Heart left ventricle (tissue), 16 donors: ENCODE results near the gene ERBB2. TPM values are rescaled to one million over a fixed set of nuclear protein-coding genes. Genes with fewer than 3 reads are reported as not detected.

Experiments used
- ATAC-seq, 4 donors: fragments of 200-7000 bp; cut with Tn5 transposase; one replicate each; pipeline ENCODE4 v1.9.1; 2020 to 2022; ENCODE audit warnings: moderate library complexity in 4 of 4, mild to moderate bottlenecking in 3 of 4, moderate number of reproducible peaks in 1 of 4
- DNase-seq, 5 donors: peaks; one replicate each; pipeline ENCODE4 v3.0.0-alpha.2; 2020
- H3K27ac ChIP-seq, 12 donors: fragments of 200-600 bp; sonication (generic) in 4 of 12; one replicate each; pipeline versions ENCODE4 v1.5.0 to v1.8.0; 2016 to 2022; ENCODE audit warnings: mild to moderate bottlenecking in 2 of 12
- H3K27me3 ChIP-seq, 9 donors: fragments of 200-600 bp; sonication (generic) in 2 of 9; one replicate each; pipeline versions ENCODE4 v1.5.1 to v1.8.0; 2016 to 2022; ENCODE audit warnings: mild to moderate bottlenecking in 3 of 9
- H3K36me3 ChIP-seq, 9 donors: fragments of 200-600 bp; sonication (generic) in 2 of 9; one replicate each; pipeline versions ENCODE4 v1.5.0 to v1.8.0; 2018 to 2022; ENCODE audit warnings: mild to moderate bottlenecking in 2 of 9
- H3K4me1 ChIP-seq, 12 donors: fragments of 200-600 bp; sonication (generic) in 4 of 12; one replicate each; pipeline versions ENCODE4 v1.5.0 to v1.8.0; 2016 to 2022; ENCODE audit warnings: mild to moderate bottlenecking in 3 of 12
- H3K4me3 ChIP-seq, 12 donors: fragments of 200-600 bp; sonication (generic) in 4 of 12; one replicate each; pipeline versions ENCODE4 v1.5.0 to v1.8.0; 2017 to 2022; ENCODE audit warnings: mild to moderate bottlenecking in 9 of 12, moderate library complexity in 4 of 12
- H3K9me3 ChIP-seq, 12 donors: fragments of 200-600 bp; sonication (generic) in 4 of 12; one replicate each; pipeline versions ENCODE4 v1.5.0 to v1.8.0; 2016 to 2022; ENCODE audit warnings: mild to moderate bottlenecking in 1 of 12
- POLR2A ChIP-seq, 2 donors: fragments of 450-650 bp; IDR thresholded peaks; one replicate each; pipeline ENCODE4 v1.6.1; 2017; ENCODE audit warnings: antibody characterized with exemption in 2 of 2, mild to moderate bottlenecking in 2 of 2, moderate library complexity in 2 of 2
- WGBS, 4 donors: extraction: QIAGEN DNeasy Blood & Tissue Kit in 2 of 4; methylation state at CpG; one replicate each; pipeline versions ENCODE4 v1.1.5 to v1.1.7; 2013 to 2018; 5-methylcytosine and 5-hydroxymethylcytosine counted together
- intact Hi-C, 10 donors: fragments of 100-400 bp; cut with DNase I; formaldehyde crosslinking; loops; one replicate each; pipeline versions ENCODE4 v1.11.1 to v1.14.2; 2022
- polyA plus RNA-seq, 2 donors: library from polyadenylated mRNA; stranded (reverse); fragments of 200-250 nt; gene quantifications; one replicate each; pipeline ENCODE4 v1.2.3, GENCODE V29; 2013
- total RNA-seq, 9 donors: library from RNA; depleted of rRNA in 2 of 9; stranded (reverse); fragments of >200 nt in 2 of 9; fragmentation: NEBNext Ultra II Directional in 3 of 9; extraction: Animal tissue kit (Norgen Biotek cat#: 25700) in 3 of 9; gene quantifications; one replicate each; pipeline versions ENCODE4 v1.1.0 to v1.2.4, GENCODE V29; 2016 to 2023
- TF ChIP-seq, protein P1 (sequence below), 12 donors: fragments of 200-600 bp; sonication (generic) in 4 of 12; IDR thresholded peaks; one replicate each; pipeline versions ENCODE4 v1.5.0 to v1.8.0; 2018 to 2022; ENCODE audit warnings: antibody characterized with exemption in 12 of 12, mild to moderate bottlenecking in 5 of 12
- donor health status: ischemic (EF 13 %, LVEDD 7.1; RV severe dilation, severe dysfunction).
- donor health status: healthy with polysubstance abuse.
- donor health status: DM: no; HTN: yes; CAD: no.
- donor health status: DM: no; HTN: no; CAD: no.
- donor health status: ischemic (EF 25% LVEDD 6.9; RV normal size, moderate dysfunction).
- donor health status: ischemic (EF 25% LVEDD 5.7; RV mildly dilated, moderate dysfunction).
- donor health status: healthy.
- donor health status: DM: yes; HTN: yes; CAD: no.
- donor health status: ischemic (EF 35%, LVEDD 5.7; RV mildly dilated, moderate dysfunction).
- donor health status: nonischemic (EF 11% LVEDD 7.7; RV severe dilation, severe dysfunction).
- donor health status: DM: yes; HTN: yes; CAD: no.
- donor health status: PGD.
- donor health status: ischemic (EF 29% LVEDD 5.4; RV normal size, mild dysfunction).
- donor health status: nonischemic (EF 23%, LVEDD 6.1; RV moderate dilation, normal function).

Gene ERBB2
- total and polyA plus RNA-seq, 11 donors: 29.7 to 95.1 (median 77.4) TPM

DNA sequence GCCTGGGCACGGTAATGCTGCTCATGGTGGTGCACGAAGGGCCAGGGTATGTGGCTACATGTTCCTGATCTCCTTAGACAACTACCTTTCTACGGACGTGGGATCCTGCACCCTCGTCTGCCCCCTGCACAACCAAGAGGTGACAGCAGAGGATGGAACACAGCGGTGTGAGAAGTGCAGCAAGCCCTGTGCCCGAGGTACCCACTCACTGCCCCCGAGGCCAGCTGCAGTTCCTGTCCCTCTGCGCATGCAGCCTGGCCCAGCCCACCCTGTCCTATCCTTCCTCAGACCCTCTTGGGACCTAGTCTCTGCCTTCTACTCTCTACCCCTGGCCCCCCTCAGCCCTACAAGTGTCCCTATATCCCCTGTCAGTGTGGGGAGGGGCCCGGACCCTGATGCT, 12.0 kb downstream of the ERBB2 start:
- TF ChIP-seq POLR2A (IDR thresholded peaks at IDR 0.05): no peak
- TF ChIP-seq, protein P1, sequence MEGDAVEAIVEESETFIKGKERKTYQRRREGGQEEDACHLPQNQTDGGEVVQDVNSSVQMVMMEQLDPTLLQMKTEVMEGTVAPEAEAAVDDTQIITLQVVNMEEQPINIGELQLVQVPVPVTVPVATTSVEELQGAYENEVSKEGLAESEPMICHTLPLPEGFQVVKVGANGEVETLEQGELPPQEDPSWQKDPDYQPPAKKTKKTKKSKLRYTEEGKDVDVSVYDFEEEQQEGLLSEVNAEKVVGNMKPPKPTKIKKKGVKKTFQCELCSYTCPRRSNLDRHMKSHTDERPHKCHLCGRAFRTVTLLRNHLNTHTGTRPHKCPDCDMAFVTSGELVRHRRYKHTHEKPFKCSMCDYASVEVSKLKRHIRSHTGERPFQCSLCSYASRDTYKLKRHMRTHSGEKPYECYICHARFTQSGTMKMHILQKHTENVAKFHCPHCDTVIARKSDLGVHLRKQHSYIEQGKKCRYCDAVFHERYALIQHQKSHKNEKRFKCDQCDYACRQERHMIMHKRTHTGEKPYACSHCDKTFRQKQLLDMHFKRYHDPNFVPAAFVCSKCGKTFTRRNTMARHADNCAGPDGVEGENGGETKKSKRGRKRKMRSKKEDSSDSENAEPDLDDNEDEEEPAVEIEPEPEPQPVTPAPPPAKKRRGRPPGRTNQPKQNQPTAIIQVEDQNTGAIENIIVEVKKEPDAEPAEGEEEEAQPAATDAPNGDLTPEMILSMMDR (IDR thresholded peaks at IDR 0.05): no peak
- intact Hi-C loops: no loop called here
- H3K27ac ChIP-seq: no peak overlapping the region
- peaks cover 0 to 16% (median 4%) of the 10 kb centered on the region in 12 donors for H3K4me1 ChIP-seq
- no peaks in the 10 kb centered on the region for H3K9me3 ChIP-seq
- WGBS, 4 donors: 88 to 89% (median 89%) methylated on average over 10 of the region's 10 CpGs
- peaks cover 0 to 95% (median 89%) of the 10 kb centered on the region in 9 donors for H3K36me3 ChIP-seq
- H3K4me3 ChIP-seq: no peak overlapping the region
- H3K27me3 ChIP-seq: no peaks in the 10 kb centered on the region
- ATAC-seq (no peak), DNase-seq (peak in 1 of 5 donors; percentile 26)

DNA sequence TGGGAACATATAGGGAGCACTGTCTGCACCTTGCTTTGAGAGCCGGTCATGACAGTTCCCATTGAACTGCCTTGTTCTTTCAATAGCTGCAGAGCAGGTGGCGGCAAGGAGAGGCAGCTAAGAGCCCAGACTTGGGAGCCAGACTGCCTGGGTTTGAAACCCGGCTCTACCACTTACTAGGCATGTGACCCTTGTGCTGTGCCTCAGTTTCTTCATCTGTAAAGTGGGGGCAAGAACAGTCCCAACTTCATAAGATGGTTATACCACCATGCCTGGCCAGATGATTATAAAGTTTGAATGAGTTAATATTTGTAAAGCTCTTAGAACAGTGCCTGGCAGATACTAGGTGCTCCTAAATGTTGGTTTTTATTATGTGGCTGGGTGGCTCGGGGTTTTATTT, 14.4 kb downstream of the ERBB2 start:
- intact Hi-C loops: no loop called here
- H3K27ac ChIP-seq: no peak overlapping the region

DNA sequence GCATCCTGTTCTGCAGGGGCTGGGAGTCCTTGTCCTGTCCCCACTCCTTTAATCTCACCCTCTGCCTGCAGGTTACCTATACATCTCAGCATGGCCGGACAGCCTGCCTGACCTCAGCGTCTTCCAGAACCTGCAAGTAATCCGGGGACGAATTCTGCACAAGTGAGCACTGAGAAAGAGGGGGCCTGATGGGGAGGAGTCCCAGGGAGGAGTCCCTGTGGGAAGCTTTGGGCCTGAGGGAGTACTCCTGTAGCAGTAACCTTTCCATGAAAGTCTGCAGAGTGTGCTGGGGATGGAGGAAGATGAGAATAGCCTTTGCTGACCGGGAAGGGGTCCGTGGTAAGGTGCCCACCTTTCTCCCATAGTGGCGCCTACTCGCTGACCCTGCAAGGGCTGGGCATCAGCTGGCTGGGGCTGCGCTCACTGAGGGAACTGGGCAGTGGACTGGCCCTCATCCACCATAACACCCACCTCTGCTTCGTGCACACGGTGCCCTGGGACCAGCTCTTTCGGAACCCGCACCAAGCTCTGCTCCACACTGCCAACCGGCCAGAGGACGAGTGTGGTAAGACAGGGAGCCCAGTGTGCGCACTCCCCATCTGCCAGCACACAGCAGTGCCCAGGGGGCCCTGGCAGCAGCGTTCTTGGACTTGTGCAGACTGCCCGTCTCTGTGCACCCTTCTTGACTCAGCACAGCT, 15.7 kb downstream of the ERBB2 start:
- TF ChIP-seq, protein P1 (IDR thresholded peaks at IDR 0.05): no peak
- no peak for TF ChIP-seq POLR2A (IDR thresholded peaks at IDR 0.05)
- no peak overlapping the region for H3K4me3 ChIP-seq
- peak overlapping the region in 3 of 12 donors; percentile 23 to 60 (median 51) for H3K27ac ChIP-seq
- no peaks in the 10 kb centered on the region for H3K27me3 ChIP-seq
- intact Hi-C loops: no loop called here
- no peak for DNase-seq
- peaks cover 0 to 17% (median 4%) of the 10 kb centered on the region in 12 donors for H3K4me1 ChIP-seq
- H3K9me3 ChIP-seq: no peaks in the 10 kb centered on the region
- WGBS, 4 donors: 85 to 93% (median 91%) methylated on average over 13 to 18 of the region's 18 CpGs
- H3K36me3 ChIP-seq: peaks cover 0 to 96% (median 74%) of the 10 kb centered on the region in 9 donors
- peak in 1 of 4 donors; percentile 18 for ATAC-seq

More for the DNA sequence above, 14.4 kb downstream of the ERBB2 start:
- DNase-seq (no peak), ATAC-seq (no peak)
- 86 to 98% (median 94%) methylated on average over 4 of the region's 4 CpGs for WGBS, 4 donors
- Histone ChIP-seq H3K36me3 (peaks cover 0 to 95% (median 74%) of the 10 kb centered on the region in 9 donors), H3K4me1 (peaks cover 0 to 17% (median 4%) of the 10 kb centered on the region in 12 donors), H3K9me3 (no peaks in the 10 kb centered on the region), H3K27me3 (no peaks in the 10 kb centered on the region), H3K4me3 (no peak overlapping the region)
- TF ChIP-seq, protein P1 (IDR thresholded peaks at IDR 0.05): no peak
- no peak for TF ChIP-seq POLR2A (IDR thresholded peaks at IDR 0.05)

DNA sequence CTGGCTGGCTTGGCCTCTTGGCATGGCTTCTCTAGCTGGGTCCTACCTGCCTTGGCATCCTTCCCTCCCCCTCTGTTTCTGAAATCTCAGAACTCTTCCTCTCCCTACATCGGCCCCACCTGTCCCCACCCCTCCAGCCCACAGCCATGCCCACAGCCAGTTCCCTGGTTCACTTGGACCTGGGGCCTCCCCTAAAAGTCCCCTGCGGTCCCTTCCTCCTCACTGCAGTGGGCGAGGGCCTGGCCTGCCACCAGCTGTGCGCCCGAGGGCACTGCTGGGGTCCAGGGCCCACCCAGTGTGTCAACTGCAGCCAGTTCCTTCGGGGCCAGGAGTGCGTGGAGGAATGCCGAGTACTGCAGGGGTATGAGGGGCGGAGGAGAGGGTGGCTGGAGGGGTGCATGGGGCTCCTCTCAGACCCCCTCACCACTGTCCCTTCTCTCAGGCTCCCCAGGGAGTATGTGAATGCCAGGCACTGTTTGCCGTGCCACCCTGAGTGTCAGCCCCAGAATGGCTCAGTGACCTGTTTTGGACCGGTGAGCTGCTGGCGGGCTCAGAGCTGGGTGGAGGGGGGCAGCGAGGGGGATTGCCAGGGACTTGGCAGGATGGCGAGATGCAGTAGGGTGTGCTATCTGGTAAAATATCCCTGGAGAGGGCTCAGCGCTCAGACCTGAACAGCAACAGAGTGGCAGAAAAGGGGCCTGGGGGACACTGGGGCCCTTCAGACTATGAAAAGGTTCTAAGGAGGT, 16.4 kb downstream of the ERBB2 start:
- Histone ChIP-seq H3K36me3 (peaks cover 0 to 90% (median 66%) of the 10 kb centered on the region in 9 donors), H3K9me3 (no peaks in the 10 kb centered on the region), H3K4me1 (peaks cover 0 to 17% (median 4%) of the 10 kb centered on the region in 12 donors), H3K27ac (peak overlapping the region in 10 of 12 donors; percentile 24 to 76 (median 47)), H3K27me3 (no peaks in the 10 kb centered on the region), H3K4me3 (no peak overlapping the region)
- DNase-seq: peak in 3 of 5 donors; percentile 43 to 48 (median 47)
- intact Hi-C loops: no loop called here
- whole genome bisulfite sequencing, 4 donors: 58 to 75% (median 69%) methylated on average over 14 to 15 of the region's 15 CpGs
- no peak for TF ChIP-seq POLR2A (IDR thresholded peaks at IDR 0.05)
- TF ChIP-seq, protein P1 (IDR thresholded peaks at IDR 0.05): no peak
- ATAC-seq: peak; percentile 73 to 89 (median 75)
